Calu3 (cell line): ENCODE data around the gene CALN1. TPM values are rescaled to one million over a fixed set of nuclear protein-coding genes. Genes with fewer than 3 reads are reported as not detected.

Experiments
- BruUV-seq: library from RNA; stranded (reverse); fragments of 400-500 nt; replicated peaks from 2 replicates; lab custom pipeline; 2021; lab: Mats Ljungman, UMichigan
- CTCF ChIA-PET: fragments of 300-600 bp; sonication (Branson Sonifier 250); formaldehyde crosslinking; loops from one replicate; lab custom pipeline; 2022; ENCODE audit warnings: antibody characterized with exemption; lab: Charles Lee
- DNase-seq: peaks from one replicate; pipeline ENCODE4 v3.0.0; 2022
- H3K27ac Mint-ChIP-seq: one replicate; pipeline ENCODE4 v1.8.0; 2022; ENCODE audit warnings: mixed read lengths; ENCODE audit not compliant: unreplicated experiment
- H3K27me3 Mint-ChIP-seq: one replicate; pipeline ENCODE4 v1.8.0; 2022; ENCODE audit warnings: mixed read lengths; ENCODE audit not compliant: unreplicated experiment
- H3K36me3 Mint-ChIP-seq: one replicate; pipeline ENCODE4 v1.8.0; 2022; ENCODE audit warnings: mild to moderate bottlenecking, moderate library complexity, mixed read lengths; ENCODE audit not compliant: insufficient read depth, unreplicated experiment
- H3K4me1 Mint-ChIP-seq: one replicate; pipeline ENCODE4 v1.8.0; 2022; ENCODE audit warnings: mild to moderate bottlenecking, low read depth, mixed read lengths; ENCODE audit not compliant: unreplicated experiment
- H3K4me3 Mint-ChIP-seq: one replicate; pipeline ENCODE4 v1.8.0; 2022; ENCODE audit warnings: mild to moderate bottlenecking, low read depth, moderate library complexity, mixed read lengths; ENCODE audit not compliant: unreplicated experiment
- H3K9me3 Mint-ChIP-seq: one replicate; pipeline ENCODE4 v1.8.0; 2022; ENCODE audit warnings: low read depth, mixed read lengths; ENCODE audit not compliant: unreplicated experiment
- intact Hi-C: fragments of 100-400 bp; cut with micrococcal nuclease; formaldehyde crosslinking; loops from one replicate; pipeline ENCODE4 v1.10.0; 2022; ENCODE audit not compliant: unreplicated experiment
- total RNA-seq: library from RNA; stranded (reverse); gene quantifications from 2 replicates; pipeline ENCODE4 v1.2.3, GENCODE V29; 2022
- TF ChIP-seq, protein P1 (sequence below): fragments of 200-600 bp; IDR thresholded peaks from one replicate; pipeline ENCODE4 v1.8.0; 2022; ENCODE audit warnings: antibody characterized with exemption; ENCODE audit not compliant: unreplicated experiment

The CALN1 gene
- total RNA-seq, 1 experiment from 2014 or later: not detected

DNA sequence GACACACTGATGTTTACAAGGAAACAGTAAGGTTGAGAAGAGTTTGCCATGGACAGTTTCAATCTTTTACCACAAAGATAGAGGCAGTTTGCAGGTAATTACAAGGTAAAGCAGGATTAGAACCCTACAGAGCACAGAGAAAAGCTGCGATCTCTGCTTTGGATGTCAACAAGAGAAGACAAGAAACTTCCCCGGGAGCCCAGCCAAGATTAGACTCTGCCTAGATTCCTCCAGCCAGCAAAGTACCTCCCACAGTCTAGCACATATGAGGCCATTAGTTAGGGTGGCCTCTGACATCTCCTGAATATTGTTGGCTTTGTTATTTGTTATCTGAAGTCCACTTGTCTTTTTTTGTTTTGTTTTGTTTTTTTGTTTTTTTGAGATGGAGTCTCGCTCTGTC is 178.1 kb downstream of the CALN1 start:
- TF ChIP-seq, protein P1, sequence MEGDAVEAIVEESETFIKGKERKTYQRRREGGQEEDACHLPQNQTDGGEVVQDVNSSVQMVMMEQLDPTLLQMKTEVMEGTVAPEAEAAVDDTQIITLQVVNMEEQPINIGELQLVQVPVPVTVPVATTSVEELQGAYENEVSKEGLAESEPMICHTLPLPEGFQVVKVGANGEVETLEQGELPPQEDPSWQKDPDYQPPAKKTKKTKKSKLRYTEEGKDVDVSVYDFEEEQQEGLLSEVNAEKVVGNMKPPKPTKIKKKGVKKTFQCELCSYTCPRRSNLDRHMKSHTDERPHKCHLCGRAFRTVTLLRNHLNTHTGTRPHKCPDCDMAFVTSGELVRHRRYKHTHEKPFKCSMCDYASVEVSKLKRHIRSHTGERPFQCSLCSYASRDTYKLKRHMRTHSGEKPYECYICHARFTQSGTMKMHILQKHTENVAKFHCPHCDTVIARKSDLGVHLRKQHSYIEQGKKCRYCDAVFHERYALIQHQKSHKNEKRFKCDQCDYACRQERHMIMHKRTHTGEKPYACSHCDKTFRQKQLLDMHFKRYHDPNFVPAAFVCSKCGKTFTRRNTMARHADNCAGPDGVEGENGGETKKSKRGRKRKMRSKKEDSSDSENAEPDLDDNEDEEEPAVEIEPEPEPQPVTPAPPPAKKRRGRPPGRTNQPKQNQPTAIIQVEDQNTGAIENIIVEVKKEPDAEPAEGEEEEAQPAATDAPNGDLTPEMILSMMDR: no peak
- Mint-ChIP-seq H3K36me3 (no peaks in the 10 kb centered on the region), H3K27ac (no peak overlapping the region), H3K4me3 (no peak overlapping the region), H3K27me3 (no peaks in the 10 kb centered on the region), H3K4me1 (no peaks in the 10 kb centered on the region), H3K9me3 (peaks cover 3% of the 10 kb centered on the region)
- no peak for DNase-seq
- CTCF ChIA-PET: no interaction called here
- intact Hi-C loops: no loop called here
- BruUV-seq: no TSS peak

DNA sequence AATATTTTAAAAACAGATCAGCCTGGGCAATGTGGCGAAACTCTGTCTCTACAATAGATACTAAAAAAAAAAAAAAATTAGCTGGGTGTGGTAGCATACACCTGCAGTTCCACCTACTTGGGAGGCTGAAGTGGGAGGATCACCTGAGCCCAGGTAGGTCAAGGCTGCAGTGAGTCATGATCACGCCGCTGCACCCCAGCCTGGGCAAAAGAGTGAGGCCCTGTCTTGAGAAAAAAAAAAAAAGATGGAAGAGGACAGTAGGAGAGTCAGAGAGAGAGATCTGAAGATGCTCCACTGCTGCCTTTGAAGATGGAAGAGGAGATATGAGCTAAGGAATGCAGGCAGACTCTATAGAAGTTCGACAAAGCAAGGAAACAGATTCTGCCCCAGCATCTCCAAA is 181.9 kb downstream of the CALN1 start:
- Mint-ChIP-seq H3K27ac (no peak overlapping the region), H3K27me3 (no peaks in the 10 kb centered on the region), H3K9me3 (peaks cover 4% of the 10 kb centered on the region), H3K36me3 (no peaks in the 10 kb centered on the region), H3K4me1 (no peaks in the 10 kb centered on the region), H3K4me3 (no peak overlapping the region)
- CTCF ChIA-PET: no interaction called here
- intact Hi-C loops: no loop called here
- TF ChIP-seq, protein P1: no peak
- no TSS peak for BruUV-seq
- no peak for DNase-seq

DNA sequence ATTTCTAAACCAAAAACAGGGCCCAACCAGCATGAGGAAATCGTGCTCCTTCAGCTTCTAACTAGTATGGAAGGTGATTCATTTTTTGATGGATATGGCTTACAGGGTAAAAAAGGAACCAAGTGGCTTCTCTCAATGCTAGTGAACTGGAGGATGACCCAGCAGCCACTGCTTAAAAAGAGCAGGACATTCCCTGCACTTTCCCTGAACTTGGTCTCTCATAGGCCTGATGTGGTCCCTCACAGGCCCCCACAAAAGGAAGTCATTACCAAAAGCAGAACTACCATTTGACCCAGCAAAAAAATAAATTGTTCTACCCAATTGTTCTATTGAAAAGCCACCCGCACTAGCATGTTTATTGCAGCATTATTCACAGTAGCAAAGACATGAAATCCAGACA is 188.8 kb downstream of the CALN1 start:
- CTCF ChIA-PET: no interaction called here
- H3K27ac Mint-ChIP-seq: no peak overlapping the region
- no peaks in the 10 kb centered on the region for H3K27me3 Mint-ChIP-seq
- TF ChIP-seq, protein P1: no peak
- BruUV-seq: no TSS peak
- no peak for DNase-seq
- intact Hi-C loops: no loop called here
- no peak overlapping the region for H3K4me3 Mint-ChIP-seq
- H3K9me3 Mint-ChIP-seq: peaks cover 3% of the 10 kb centered on the region
- no peaks in the 10 kb centered on the region for H3K36me3 Mint-ChIP-seq
- H3K4me1 Mint-ChIP-seq: no peaks in the 10 kb centered on the region

DNA sequence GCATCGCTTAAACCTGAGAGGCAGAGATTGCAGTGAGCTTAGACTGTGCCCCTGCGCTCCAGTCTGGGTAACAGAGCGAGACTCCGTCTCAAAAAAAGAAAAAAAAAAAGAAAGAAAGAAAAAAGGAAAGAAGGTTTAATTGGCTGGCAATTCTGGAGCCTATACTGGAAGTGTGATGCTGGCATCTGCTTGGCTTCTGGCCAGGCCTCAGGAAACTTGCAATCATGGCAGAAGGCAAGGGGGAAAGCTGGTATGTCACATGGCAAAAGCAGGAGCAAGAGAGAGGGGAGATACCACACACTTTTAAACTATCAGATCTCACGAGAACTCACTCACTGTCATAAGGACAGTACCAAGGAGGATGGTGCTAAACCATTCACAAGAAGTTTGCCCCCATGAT is 190.0 kb downstream of the CALN1 start:
- TF ChIP-seq, protein P1: no peak
- H3K36me3 Mint-ChIP-seq: no peaks in the 10 kb centered on the region

More for the DNA sequence above, 190.0 kb downstream of the CALN1 start:
- no peak for DNase-seq
- Mint-ChIP-seq H3K27me3 (no peaks in the 10 kb centered on the region), H3K27ac (no peak overlapping the region), H3K9me3 (peaks cover 3% of the 10 kb centered on the region), H3K4me1 (no peaks in the 10 kb centered on the region), H3K4me3 (no peak overlapping the region)
- intact Hi-C loops: no loop called here
- no TSS peak for BruUV-seq
- CTCF ChIA-PET: no interaction called here
